ENCODE measurements around the gene RGS7. TPM values are rescaled to one million over a fixed set of nuclear protein-coding genes. Genes with fewer than 3 reads are reported as not detected.

The RGS7 gene
- total RNA-seq, 1 donor from 2014 or later = 1.9 TPM

GRCh38 chr1:240836271-240836670 lies 520.7 kb downstream of the RGS7 start:
- H3K4me1 Mint-ChIP-seq = peaks cover 1% of the 10 kb centered on the region
- TF ChIP-seq, protein P1, sequence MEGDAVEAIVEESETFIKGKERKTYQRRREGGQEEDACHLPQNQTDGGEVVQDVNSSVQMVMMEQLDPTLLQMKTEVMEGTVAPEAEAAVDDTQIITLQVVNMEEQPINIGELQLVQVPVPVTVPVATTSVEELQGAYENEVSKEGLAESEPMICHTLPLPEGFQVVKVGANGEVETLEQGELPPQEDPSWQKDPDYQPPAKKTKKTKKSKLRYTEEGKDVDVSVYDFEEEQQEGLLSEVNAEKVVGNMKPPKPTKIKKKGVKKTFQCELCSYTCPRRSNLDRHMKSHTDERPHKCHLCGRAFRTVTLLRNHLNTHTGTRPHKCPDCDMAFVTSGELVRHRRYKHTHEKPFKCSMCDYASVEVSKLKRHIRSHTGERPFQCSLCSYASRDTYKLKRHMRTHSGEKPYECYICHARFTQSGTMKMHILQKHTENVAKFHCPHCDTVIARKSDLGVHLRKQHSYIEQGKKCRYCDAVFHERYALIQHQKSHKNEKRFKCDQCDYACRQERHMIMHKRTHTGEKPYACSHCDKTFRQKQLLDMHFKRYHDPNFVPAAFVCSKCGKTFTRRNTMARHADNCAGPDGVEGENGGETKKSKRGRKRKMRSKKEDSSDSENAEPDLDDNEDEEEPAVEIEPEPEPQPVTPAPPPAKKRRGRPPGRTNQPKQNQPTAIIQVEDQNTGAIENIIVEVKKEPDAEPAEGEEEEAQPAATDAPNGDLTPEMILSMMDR (IDR thresholded peaks at IDR 0.05; ENCODE audit: unreplicated experiment) = no peak
- H3K4me3 Mint-ChIP-seq = no peak overlapping the region
- H3K9me3 Mint-ChIP-seq = peaks cover 3% of the 10 kb centered on the region
- H3K36me3 Mint-ChIP-seq = no peaks in the 10 kb centered on the region
- no peak overlapping the region for H3K27ac Mint-ChIP-seq
- DNase-seq (ENCODE audit: low spot score in 2 of 2, unreplicated experiment in 2 of 2) = no peak
- peaks cover 12% of the 10 kb centered on the region for H3K27me3 Mint-ChIP-seq (ENCODE audit: low read depth)

GRCh38 chr1:240835291-240835690 lies 521.7 kb downstream of the RGS7 start:
- TF ChIP-seq, protein P1 (IDR thresholded peaks at IDR 0.05; ENCODE audit: unreplicated experiment) = no peak
- DNase-seq (ENCODE audit: low spot score in 2 of 2, unreplicated experiment in 2 of 2) = no peak
- H3K27ac Mint-ChIP-seq = no peak overlapping the region
- peaks cover 3% of the 10 kb centered on the region for H3K9me3 Mint-ChIP-seq
- peaks cover 10% of the 10 kb centered on the region for H3K4me1 Mint-ChIP-seq
- no peak overlapping the region for H3K4me3 Mint-ChIP-seq
- H3K27me3 Mint-ChIP-seq (ENCODE audit: low read depth) = peaks cover 8% of the 10 kb centered on the region
- no peaks in the 10 kb centered on the region for H3K36me3 Mint-ChIP-seq

GRCh38 chr1:240833075-240833474 lies 523.9 kb downstream of the RGS7 start:
- Mint-ChIP-seq H3K27ac (no peak overlapping the region), H3K9me3 (peaks cover 3% of the 10 kb centered on the region)
- DNase-seq (ENCODE audit: low spot score in 2 of 2, unreplicated experiment in 2 of 2) = no peak

GRCh38 chr1:240831922-240832321 lies 525.1 kb downstream of the RGS7 start:
- peaks cover 13% of the 10 kb centered on the region for H3K4me1 Mint-ChIP-seq
- H3K4me3 Mint-ChIP-seq = no peak overlapping the region
- no peaks in the 10 kb centered on the region for H3K36me3 Mint-ChIP-seq
- TF ChIP-seq, protein P1 (IDR thresholded peaks at IDR 0.05; ENCODE audit: unreplicated experiment) = no peak
- DNase-seq (ENCODE audit: low spot score in 2 of 2, unreplicated experiment in 2 of 2) = no peak
- H3K27ac Mint-ChIP-seq = no peak overlapping the region
- no peaks in the 10 kb centered on the region for H3K9me3 Mint-ChIP-seq
- peaks cover 7% of the 10 kb centered on the region for H3K27me3 Mint-ChIP-seq (ENCODE audit: low read depth)

More at GRCh38 chr1:240833075-240833474, 523.9 kb downstream of the RGS7 start:
- Mint-ChIP-seq H3K36me3 (no peaks in the 10 kb centered on the region), H3K27me3 (ENCODE audit: low read depth) (peaks cover 5% of the 10 kb centered on the region), H3K4me1 (peaks cover 13% of the 10 kb centered on the region), H3K4me3 (no peak overlapping the region)
- TF ChIP-seq, protein P1 (IDR thresholded peaks at IDR 0.05; ENCODE audit: unreplicated experiment) = no peak

DNA sequence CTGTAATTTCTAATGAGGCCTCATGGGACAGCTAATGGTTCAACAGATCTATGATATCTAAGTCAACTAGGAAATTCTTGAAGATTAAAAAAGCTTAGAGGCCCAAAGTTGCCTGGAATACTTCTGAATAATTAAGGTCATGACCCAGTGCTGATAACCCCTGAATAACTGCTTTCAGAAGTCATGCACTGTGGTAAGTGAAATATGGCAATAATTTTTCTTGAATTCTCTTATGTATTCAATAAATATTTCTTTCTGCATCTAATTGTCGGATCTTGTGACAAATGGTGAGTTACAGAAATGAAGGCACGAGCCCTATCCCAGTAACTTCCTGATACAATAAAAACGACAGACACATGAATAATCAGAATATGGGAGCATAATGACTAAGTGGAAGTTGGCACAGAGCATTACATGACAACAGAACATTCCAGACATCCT lies 525.8 kb downstream of the RGS7 start:
- H3K4me1 Mint-ChIP-seq = peaks cover 13% of the 10 kb centered on the region
- H3K27ac Mint-ChIP-seq = no peak overlapping the region
- H3K36me3 Mint-ChIP-seq = no peaks in the 10 kb centered on the region
- TF ChIP-seq, protein P1 (IDR thresholded peaks at IDR 0.05; ENCODE audit: unreplicated experiment) = no peak
- H3K9me3 Mint-ChIP-seq = no peaks in the 10 kb centered on the region
- peaks cover 9% of the 10 kb centered on the region for H3K27me3 Mint-ChIP-seq (ENCODE audit: low read depth)
- no peak for DNase-seq (ENCODE audit: low spot score in 2 of 2, unreplicated experiment in 2 of 2)
- no peak overlapping the region for H3K4me3 Mint-ChIP-seq

DNA sequence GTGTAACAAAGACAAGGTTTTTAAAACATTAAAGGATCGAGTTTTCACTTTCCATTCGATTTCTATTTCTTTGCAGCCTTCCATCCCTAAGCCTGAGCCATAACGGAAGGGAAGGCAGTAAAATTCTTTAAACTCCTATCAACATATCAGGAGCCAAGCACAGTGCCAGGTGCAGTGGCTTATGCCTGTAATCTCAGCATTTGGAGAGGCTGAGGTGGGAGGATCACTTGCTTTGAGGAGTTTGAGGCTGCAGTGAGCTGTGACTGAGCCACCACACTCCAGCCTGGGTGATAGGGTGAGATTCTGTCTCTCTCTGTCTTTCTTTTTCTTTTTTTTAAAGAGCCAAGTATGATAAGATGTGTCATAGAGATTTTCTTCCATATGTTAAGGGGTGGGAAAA lies 527.5 kb downstream of the RGS7 start:
- H3K36me3 Mint-ChIP-seq = no peaks in the 10 kb centered on the region
- TF ChIP-seq, protein P1 (IDR thresholded peaks at IDR 0.05; ENCODE audit: unreplicated experiment) = no peak
- DNase-seq (ENCODE audit: low spot score in 2 of 2, unreplicated experiment in 2 of 2) = no peak
- peaks cover 13% of the 10 kb centered on the region for H3K4me1 Mint-ChIP-seq
- no peak overlapping the region for H3K4me3 Mint-ChIP-seq
- H3K27ac Mint-ChIP-seq = no peak overlapping the region
- peaks cover 8% of the 10 kb centered on the region for H3K27me3 Mint-ChIP-seq (ENCODE audit: low read depth)
- H3K9me3 Mint-ChIP-seq = no peaks in the 10 kb centered on the region

Measured in mesothelial cell of epicardium (in vitro differentiated cells).